Prostate gland (tissue), 2 donors: ENCODE results near the gene OR7G2.

ENCODE experiments used
- CTCF ChIP-seq, 4 experiments: fragments of 200-600 bp in 2 of 4; fragments of 450-650 bp in 2 of 4; sonication (generic) in 2 of 4; IDR thresholded peaks; 1 replicate in 3 of 4; 2 replicates in 1 of 4; pipeline ENCODE4 v1.5.1; 2016 to 2019; ENCODE audit warnings: antibody characterized with exemption in 4 of 4, mild to moderate bottlenecking in 2 of 4, moderate library complexity in 2 of 4
- POLR2A ChIP-seq: fragments of 450-650 bp; IDR thresholded peaks from one replicate; pipeline ENCODE4 v1.6.1; 2016; ENCODE audit warnings: antibody characterized with exemption, mild to moderate bottlenecking
- POLR2AphosphoS5 ChIP-seq: sonication (generic); formaldehyde crosslinking; IDR thresholded peaks from one replicate; pipeline ENCODE4 v1.6.1; 2017; ENCODE audit warnings: antibody characterized with exemption

- TF ChIP-seq CTCF (IDR thresholded peaks at IDR 0.05), result no peak
- no peak for TF ChIP-seq POLR2AphosphoS5
- TF ChIP-seq POLR2A, result no peak
Observed at GRCh38 chr19:9086761-9087160, 20.5 kb downstream of the OR7G2 start, which contains the start of gene OR1M1.
